B cell (primary cell): ENCODE data around the gene MRPS15.

Experiments
- CTCF ChIP-seq: fragments of 200-600 bp; IDR thresholded peaks from one replicate; pipeline ENCODE4 v1.8.0; 2022; ENCODE audit warnings: antibody characterized with exemption, mild to moderate bottlenecking
- EZH2 ChIP-seq: IDR thresholded peaks from 2 replicates; pipeline ENCODE4 v1.6.1; 2012; ENCODE audit warnings: borderline replicate concordance, low read depth, mild to moderate bottlenecking, moderate library complexity, low read length; ENCODE audit not compliant: insufficient read depth, poor library complexity, severe bottlenecking

- TF ChIP-seq CTCF: no peak
- no peak for TF ChIP-seq EZH2
Observed at GRCh38 chr1:36414384-36414783, 49.8 kb downstream of the MRPS15 start.
